MCF 10A (cell line): ENCODE results near the gene MYL3. TPM values are rescaled to one million over a fixed set of nuclear protein-coding genes. Genes with fewer than 3 reads are reported as not detected.

Experiments
- BruUV-seq: library from RNA; stranded (reverse); fragments of 400-500 nt; replicated peaks from 2 replicates; lab custom pipeline; 2021; lab: Mats Ljungman, UMichigan
- CTCF ChIA-PET: fragments of 300-600 bp; sonication (Branson Sonifier 250); formaldehyde crosslinking; extraction: SDS; loops from one replicate; lab custom pipeline; 2021; ENCODE audit warnings: antibody characterized with exemption, inconsistent platforms; lab: Yijun Ruan, JAX
- POLR2A ChIA-PET: fragments of 300-600, 350-650 bp; sonication (Branson Sonifier 250); formaldehyde crosslinking; extraction: SDS; loops from one replicate; lab custom pipeline; 2020; ENCODE audit warnings: antibody characterized with exemption, inconsistent platforms; lab: Yijun Ruan, JAX
- DNase-seq: peaks from one replicate; pipeline ENCODE4 v3.0.0-alpha.2; 2018; ENCODE audit not compliant: unreplicated experiment
- H3K27ac Mint-ChIP-seq: one replicate; pipeline ENCODE4 v1.8.0; 2022; ENCODE audit warnings: mild to moderate bottlenecking, low read depth, mixed read lengths; ENCODE audit not compliant: unreplicated experiment
- H3K27me3 Mint-ChIP-seq: one replicate; pipeline ENCODE4 v1.8.0; 2022; ENCODE audit warnings: mixed read lengths; ENCODE audit not compliant: insufficient read depth, unreplicated experiment
- H3K36me3 Mint-ChIP-seq: one replicate; pipeline ENCODE4 v1.8.0; 2022; ENCODE audit warnings: mild to moderate bottlenecking, moderate library complexity, mixed read lengths; ENCODE audit not compliant: insufficient read depth, unreplicated experiment
- H3K4me1 Mint-ChIP-seq: one replicate; pipeline ENCODE4 v1.8.0; 2022; ENCODE audit warnings: mixed read lengths; ENCODE audit not compliant: insufficient read depth, unreplicated experiment
- H3K4me3 Mint-ChIP-seq: one replicate; pipeline ENCODE4 v1.8.0; 2022; ENCODE audit warnings: mild to moderate bottlenecking, moderate library complexity, mixed read lengths; ENCODE audit not compliant: unreplicated experiment
- H3K9me3 Mint-ChIP-seq: one replicate; pipeline ENCODE4 v1.8.0; 2022; ENCODE audit warnings: mixed read lengths; ENCODE audit not compliant: unreplicated experiment
- CTCF ChIP-seq: fragments of 200-600 bp; IDR thresholded peaks from one replicate; pipeline ENCODE4 v1.8.0; 2022; ENCODE audit warnings: antibody characterized with exemption, mild to moderate bottlenecking; ENCODE audit not compliant: unreplicated experiment
- intact Hi-C: fragments of 100-400 bp; cut with micrococcal nuclease; formaldehyde crosslinking; loops from 2 replicates; pipeline ENCODE4 v1.14.1; 2022
- total RNA-seq: library from RNA; stranded (reverse); gene quantifications from 2 replicates; pipeline ENCODE4 v1.2.3, GENCODE V29; 2022

MYL3 gene
- total RNA-seq, 1 experiment from 2014 or later, result not detected

- DNase-seq, result no peak
- Mint-ChIP-seq H3K36me3 (no peaks in the 10 kb centered on the region), H3K27ac (no peak overlapping the region), H3K27me3 (no peaks in the 10 kb centered on the region), H3K4me3 (no peak overlapping the region), H3K4me1 (peaks cover 5% of the 10 kb centered on the region), H3K9me3 (no peaks in the 10 kb centered on the region)
- ChIA-PET CTCF (interaction anchor here (1.1 kb wide), 1 partner anchor 10 kb away, joined by 3 read pairs; no protein-coding TSS in a partner anchor), POLR2A (no interaction called here)
- no peak for TF ChIP-seq CTCF
- BruUV-seq, result no TSS peak
- intact Hi-C loops, result no loop called here
Observed at GRCh38 chr3:46905213-46905560, 41.9 kb upstream of the MYL3 start.

GRCh38 chr3:46904303-46905212 is 41.3 kb upstream of the MYL3 start:
- no peak for TF ChIP-seq CTCF
- ChIA-PET CTCF (no interaction called here), POLR2A (no interaction called here)
- Mint-ChIP-seq H3K9me3 (no peaks in the 10 kb centered on the region), H3K4me3 (no peak overlapping the region), H3K4me1 (peaks cover 4% of the 10 kb centered on the region), H3K27ac (no peak overlapping the region), H3K36me3 (no peaks in the 10 kb centered on the region), H3K27me3 (no peaks in the 10 kb centered on the region)
- intact Hi-C loops, result no loop called here
- BruUV-seq, result no TSS peak
- DNase-seq, result no peak

- CTCF ChIA-PET, result interaction anchor here (1.0 kb wide), 1 partner anchor 12 kb away, joined by 3 read pairs; no protein-coding TSS in a partner anchor
- POLR2A ChIA-PET, result no interaction called here
- no peak overlapping the region for H3K27ac Mint-ChIP-seq
- no peak for TF ChIP-seq CTCF
- H3K9me3 Mint-ChIP-seq, result no peaks in the 10 kb centered on the region
- DNase-seq, result peak; percentile 68
- intact Hi-C loops, result no loop called here
- no peaks in the 10 kb centered on the region for H3K27me3 Mint-ChIP-seq
- no peaks in the 10 kb centered on the region for H3K4me1 Mint-ChIP-seq
- H3K4me3 Mint-ChIP-seq, result no peak overlapping the region
- no TSS peak for BruUV-seq
- no peaks in the 10 kb centered on the region for H3K36me3 Mint-ChIP-seq
Observed at GRCh38 chr3:46903341-46904302, 40.4 kb upstream of the MYL3 start.

GRCh38 chr3:46902188-46902631 is 39.0 kb upstream of the MYL3 start:
- no peak overlapping the region for H3K4me3 Mint-ChIP-seq
- no peaks in the 10 kb centered on the region for H3K9me3 Mint-ChIP-seq
- no peak for DNase-seq
- no peaks in the 10 kb centered on the region for H3K36me3 Mint-ChIP-seq
- H3K4me1 Mint-ChIP-seq, result no peaks in the 10 kb centered on the region
- ChIA-PET POLR2A (no interaction called here), CTCF (interaction anchor here (0.6 to 1.0 kb wide), 3 partner anchors 9 to 196 kb away, joined by 3 read pairs; no protein-coding TSS in a partner anchor)
- intact Hi-C loops, result no loop called here
- no peak for TF ChIP-seq CTCF
- BruUV-seq, result no TSS peak
- H3K27me3 Mint-ChIP-seq, result no peaks in the 10 kb centered on the region
- no peak overlapping the region for H3K27ac Mint-ChIP-seq
